Activated T-helper 2 cell treated with anti-CD3 and anti-CD28 coated beads, Interferon-gamma antibody, Interleukin-2, Interleukin-4, amounts not matched to agents 10 μg/mL and 5 μg/mL and 100 μg/mL, durations not matched to agents 14 hours and 24 hours and 36 hours (primary cell): ENCODE results near the gene PATL2. TPM values are rescaled to one million over a fixed set of nuclear protein-coding genes. Genes with fewer than 3 reads are reported as not detected.
"Not testable (repeated sequence)": the region's sequence is repeated elsewhere in the genome, so short reads cannot be mapped to it uniquely, and the experiment has no call there.

Source experiments
- DNase-seq: peaks from one replicate; pipeline ENCODE4 v3.0.0; 2021; ENCODE audit warnings: low spot score
- H3K27ac Mint-ChIP-seq: one replicate; pipeline ENCODE4 v1.8.0; 2021; ENCODE audit warnings: mixed read lengths
- H3K27me3 Mint-ChIP-seq: one replicate; pipeline ENCODE4 v1.8.0; 2021; ENCODE audit warnings: low read depth, mixed read lengths
- H3K36me3 Mint-ChIP-seq: one replicate; pipeline ENCODE4 v1.8.0; 2021; ENCODE audit warnings: low read depth, mixed read lengths
- H3K4me1 Mint-ChIP-seq: one replicate; pipeline ENCODE4 v1.8.0; 2021; ENCODE audit warnings: low read depth, mixed read lengths
- H3K4me3 Mint-ChIP-seq: one replicate; pipeline ENCODE4 v1.8.0; 2021; ENCODE audit warnings: low read depth, mild to moderate bottlenecking, moderate library complexity, mixed read lengths
- H3K9me3 Mint-ChIP-seq: one replicate; pipeline ENCODE4 v1.8.0; 2021; ENCODE audit warnings: mixed read lengths
- intact Hi-C: fragments of 100-400 bp; cut with micrococcal nuclease; formaldehyde crosslinking; loops from one replicate; pipeline ENCODE4 v1.15.1; 2023
- total RNA-seq: library from RNA; stranded (reverse); gene quantifications from 2 replicates; pipeline ENCODE4 v1.2.3, GENCODE V29; 2022

PATL2 gene
- total RNA-seq, 1 donor from 2014 or later, result 15.3 TPM

DNA sequence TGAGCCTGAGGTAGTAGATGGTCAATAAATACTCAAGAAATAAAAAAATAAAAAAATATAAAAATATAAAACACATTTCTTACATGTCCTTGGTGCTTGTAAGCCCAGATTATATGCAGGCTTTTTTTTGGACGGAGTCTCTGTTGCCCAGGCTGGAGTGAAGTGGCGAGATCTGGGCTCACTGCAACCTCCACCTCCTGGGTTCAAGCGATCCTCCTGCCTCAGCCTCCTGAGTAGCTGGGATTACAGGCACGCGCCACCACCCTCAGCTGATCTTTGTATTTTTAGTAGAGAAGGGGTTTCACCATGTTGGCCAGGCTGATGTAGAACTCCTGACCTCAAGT is 17.1 kb upstream of the PATL2 start:
- Mint-ChIP-seq H3K36me3 (peaks cover 32% of the 10 kb centered on the region), H3K4me1 (peaks cover 60% of the 10 kb centered on the region), H3K4me3 (peak overlapping the region; percentile 98), H3K27ac (peak overlapping the region; percentile 97)
- not testable (repeated sequence) for H3K27me3 Mint-ChIP-seq, DNase-seq, H3K9me3 Mint-ChIP-seq
- intact Hi-C loops, result loop anchor here (1.0 to 10.0 kb wide), 8 partner anchors 8 to 903 kb away; partner anchors contain the start of genes B2M, EIF3J, GOLM2 and MFAP1

DNA sequence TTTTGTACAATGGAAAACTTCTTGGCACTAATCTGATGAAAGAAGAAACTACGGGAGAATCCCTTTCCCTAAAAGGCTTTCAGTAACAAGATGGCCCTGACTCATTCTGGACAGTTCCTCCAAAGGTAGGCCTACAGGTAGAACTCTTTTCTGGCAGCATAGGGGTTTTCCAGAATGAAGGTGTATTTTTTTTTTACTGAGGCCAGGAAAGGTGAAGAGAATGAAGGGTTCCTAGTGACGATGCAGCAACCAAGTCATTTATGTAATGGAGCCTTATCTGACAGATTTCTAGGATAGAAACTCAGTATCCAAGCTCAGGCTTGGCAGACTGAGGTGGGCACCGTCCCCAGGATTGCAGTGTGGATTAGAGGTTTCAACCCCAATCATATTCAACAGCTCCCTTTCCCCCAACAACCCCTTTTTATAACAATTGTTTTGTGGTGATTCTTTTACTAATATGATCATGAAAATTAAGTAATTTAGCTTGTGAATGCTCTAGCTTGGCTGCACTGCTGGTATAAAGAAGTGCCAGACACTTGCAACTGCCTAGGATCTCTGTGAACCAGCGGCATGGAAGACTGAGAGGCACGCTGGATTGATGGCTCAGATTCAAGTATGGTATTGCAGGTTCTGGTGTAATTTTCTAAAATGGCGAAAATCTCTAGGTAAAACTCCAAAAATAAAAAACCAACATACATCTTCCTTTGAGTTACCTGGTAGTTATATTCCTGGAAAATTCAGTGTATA is 16.5 kb upstream of the PATL2 start:
- Mint-ChIP-seq H3K4me1 (peaks cover 60% of the 10 kb centered on the region), H3K4me3 (peak overlapping the region; percentile 53), H3K27ac (peak overlapping the region; percentile 97), H3K27me3 (no peaks in the 10 kb centered on the region), H3K9me3 (no peaks in the 10 kb centered on the region), H3K36me3 (peaks cover 32% of the 10 kb centered on the region)
- intact Hi-C loops, result loop anchor here (1.0 to 10.0 kb wide), 8 partner anchors 8 to 903 kb away; partner anchors contain the start of genes B2M, EIF3J, GOLM2 and MFAP1
- DNase-seq, result no peak

DNA sequence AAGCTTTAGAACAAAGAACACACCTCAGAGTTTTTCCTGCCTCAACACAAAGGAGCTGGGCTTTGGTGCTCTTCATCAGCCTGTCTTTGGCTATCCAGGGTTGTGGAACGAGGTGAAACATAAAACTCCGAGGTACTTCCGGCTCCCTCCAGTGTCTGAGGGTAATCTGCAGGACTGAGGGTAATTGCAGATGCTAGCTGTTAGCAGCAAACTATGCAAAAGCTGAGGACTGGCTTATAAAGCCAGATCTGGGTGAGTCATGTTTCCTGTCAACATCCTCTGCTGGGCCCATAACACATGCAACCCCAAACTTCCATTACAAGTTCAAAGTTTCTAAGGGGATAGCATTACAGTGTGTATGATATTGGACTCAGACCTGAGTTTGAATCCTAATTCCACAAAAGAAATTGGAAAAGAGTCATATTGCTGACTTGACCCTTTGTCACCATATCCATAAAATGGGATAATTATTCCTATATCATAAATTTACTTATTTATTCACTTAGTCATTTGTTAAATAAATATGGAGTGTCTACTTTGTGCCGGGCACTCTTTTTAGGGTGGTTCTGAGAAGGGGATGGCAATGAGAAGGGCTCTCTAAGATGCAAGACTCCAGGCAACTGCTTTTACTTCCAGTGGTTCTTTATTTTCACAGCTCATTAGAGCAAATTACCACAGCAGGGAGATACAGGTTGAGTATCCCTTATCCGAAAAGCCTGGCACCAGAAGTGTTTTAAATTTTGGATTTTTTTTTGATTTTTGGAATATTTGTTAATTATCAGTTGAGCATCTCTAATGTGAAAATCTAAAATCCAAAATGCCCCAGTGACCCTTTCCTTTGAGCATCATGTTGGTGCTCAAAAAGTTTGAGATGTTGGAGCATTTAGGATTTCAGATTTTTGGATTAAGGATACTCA is 15.7 kb upstream of the PATL2 start:
- Mint-ChIP-seq H3K4me3 (peak overlapping the region; percentile 85), H3K9me3 (no peaks in the 10 kb centered on the region), H3K27me3 (no peaks in the 10 kb centered on the region), H3K27ac (peak overlapping the region; percentile 97), H3K4me1 (peaks cover 55% of the 10 kb centered on the region), H3K36me3 (peaks cover 23% of the 10 kb centered on the region)
- intact Hi-C loops, result loop anchor here (1.0 to 10.0 kb wide), 5 partner anchors 64 to 902 kb away; partner anchors contain the start of genes EIF3J, GOLM2, MFAP1 and SPG11
- peak; percentile 82 for DNase-seq

DNA sequence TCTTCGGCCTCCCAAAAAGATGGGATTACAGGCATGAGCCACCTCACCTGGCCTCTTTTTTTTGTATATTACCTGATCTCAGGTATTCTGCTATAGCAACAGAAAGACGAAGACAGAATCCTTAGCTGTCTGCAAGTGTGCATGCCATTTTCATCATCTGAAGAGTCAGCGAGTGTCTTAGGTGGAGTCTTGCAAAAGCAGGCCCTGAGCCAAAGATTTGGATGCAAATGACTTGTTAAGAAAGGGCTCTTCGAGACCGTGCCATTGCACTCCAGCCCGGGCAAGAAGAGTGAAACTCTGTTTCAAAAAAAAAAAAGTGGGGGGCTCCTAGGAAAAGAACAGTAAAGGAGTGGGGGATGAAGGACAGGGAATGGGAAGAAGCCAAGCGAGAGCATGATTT is 15.0 kb upstream of the PATL2 start:
- H3K36me3 Mint-ChIP-seq, result peaks cover 18% of the 10 kb centered on the region
- H3K27ac Mint-ChIP-seq, result peak overlapping the region; percentile 97
- H3K27me3 Mint-ChIP-seq, result no peaks in the 10 kb centered on the region
- peak overlapping the region; percentile 85 for H3K4me3 Mint-ChIP-seq
- intact Hi-C loops, result loop anchor here (1.0 to 10.0 kb wide), 5 partner anchors 63 to 901 kb away; partner anchors contain the start of genes EIF3J, GOLM2, MFAP1 and SPG11
- peaks cover 53% of the 10 kb centered on the region for H3K4me1 Mint-ChIP-seq
- DNase-seq, result no peak
- no peaks in the 10 kb centered on the region for H3K9me3 Mint-ChIP-seq

DNA sequence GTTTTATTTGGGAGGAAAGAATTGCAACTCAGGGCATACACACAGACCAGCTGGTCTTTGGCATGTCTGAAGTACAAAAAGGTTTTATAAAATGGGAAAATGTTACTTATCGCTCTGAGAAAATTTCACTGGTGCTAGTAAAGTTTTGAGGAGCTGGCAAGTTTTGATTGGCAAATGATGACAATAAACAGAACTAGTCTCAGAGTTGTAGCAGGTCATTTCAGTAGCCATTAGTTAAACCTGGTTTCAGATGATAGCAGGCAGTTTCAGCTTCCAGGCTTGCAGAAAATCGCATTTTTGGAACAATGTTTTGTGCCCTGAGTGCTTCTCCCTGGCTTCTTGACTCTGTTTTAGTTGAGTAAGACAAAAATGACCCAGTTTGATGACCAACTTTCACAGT is 10.9 kb upstream of the PATL2 start:
- H3K27me3 Mint-ChIP-seq, result no peaks in the 10 kb centered on the region
- peak overlapping the region; percentile 49 for H3K27ac Mint-ChIP-seq
- intact Hi-C loops, result loop anchor here (10.0 kb wide), 2 partner anchors 437 to 897 kb away; partner anchors contain the start of genes GOLM2, MFAP1 and WDR76
- DNase-seq, result no peak
- no peaks in the 10 kb centered on the region for H3K9me3 Mint-ChIP-seq
- H3K4me1 Mint-ChIP-seq, result peaks cover 66% of the 10 kb centered on the region
- no peak overlapping the region for H3K4me3 Mint-ChIP-seq
- H3K36me3 Mint-ChIP-seq, result peaks cover 35% of the 10 kb centered on the region

DNA sequence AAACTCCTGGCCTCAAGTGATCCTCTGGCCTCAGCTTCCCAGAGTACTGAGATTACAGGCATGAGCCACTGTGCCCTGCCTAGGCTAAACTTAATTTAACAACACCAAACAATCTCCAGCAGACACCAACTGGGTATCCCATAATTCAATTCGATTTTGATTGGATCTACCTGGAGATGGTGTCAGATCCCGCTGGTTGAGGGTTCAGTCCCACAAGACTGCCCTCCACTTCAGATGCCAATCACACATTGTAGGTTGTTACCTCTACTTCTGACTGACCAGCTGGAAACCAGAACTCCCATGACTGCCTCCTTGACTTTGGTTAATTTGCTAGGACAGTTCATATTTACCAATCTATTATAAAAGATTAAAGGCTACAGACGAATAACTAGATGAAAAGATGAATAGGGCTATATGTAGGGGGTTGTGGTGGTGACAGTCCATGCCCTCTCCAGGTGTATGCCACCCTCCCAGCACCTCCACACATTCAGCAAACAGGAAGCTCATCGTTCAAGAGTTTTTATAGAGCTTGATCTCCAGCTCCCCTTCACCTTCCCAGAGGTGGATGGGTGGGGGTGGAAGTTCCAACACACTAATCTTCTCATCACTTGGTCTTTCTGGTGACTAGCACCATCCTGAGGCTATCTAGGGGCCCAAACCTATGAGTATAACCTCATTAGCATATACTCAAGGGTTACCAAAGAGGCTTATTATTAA is 9.5 kb upstream of the PATL2 start:
- no peak for DNase-seq
- no peaks in the 10 kb centered on the region for H3K9me3 Mint-ChIP-seq
- peaks cover 49% of the 10 kb centered on the region for H3K36me3 Mint-ChIP-seq
- intact Hi-C loops, result loop anchor here (10.0 kb wide), 2 partner anchors 436 to 896 kb away; partner anchors contain the start of genes GOLM2, MFAP1 and WDR76
- no peak overlapping the region for H3K4me3 Mint-ChIP-seq
- H3K27me3 Mint-ChIP-seq, result no peaks in the 10 kb centered on the region
- peaks cover 74% of the 10 kb centered on the region for H3K4me1 Mint-ChIP-seq
- H3K27ac Mint-ChIP-seq, result peak overlapping the region; percentile 94

DNA sequence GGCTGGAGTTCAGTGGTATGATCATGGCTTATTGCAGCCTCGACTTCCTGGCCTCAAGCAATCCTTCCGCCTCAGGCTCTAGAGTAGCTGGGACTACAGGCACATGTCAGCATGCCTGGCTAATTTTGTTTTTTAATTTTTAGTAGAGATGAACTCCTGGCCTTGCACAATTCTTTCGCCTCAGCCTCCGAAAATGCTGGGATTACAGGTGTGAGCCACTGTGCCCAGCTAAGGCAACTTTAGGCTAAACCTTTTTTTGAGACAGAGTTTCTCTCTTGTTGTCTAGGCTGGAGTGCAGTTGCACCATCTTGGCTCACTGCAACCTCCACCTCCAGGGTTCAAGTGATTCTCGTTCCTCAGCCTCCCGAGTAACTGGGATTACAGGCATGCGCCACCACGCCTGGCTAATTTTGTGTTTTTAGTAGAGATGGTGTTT is 8.9 kb upstream of the PATL2 start:
- DNase-seq, H3K9me3 Mint-ChIP-seq, H3K4me3 Mint-ChIP-seq, H3K27me3 Mint-ChIP-seq: not testable (repeated sequence)
- Mint-ChIP-seq H3K4me1 (peaks cover 75% of the 10 kb centered on the region), H3K27ac (peak overlapping the region; percentile 94), H3K36me3 (peaks cover 55% of the 10 kb centered on the region)
- intact Hi-C loops, result loop anchor here (1.0 to 10.0 kb wide), 5 partner anchors 8 to 895 kb away; partner anchors contain the start of genes B2M, GOLM2, MFAP1 and PATL2

DNA sequence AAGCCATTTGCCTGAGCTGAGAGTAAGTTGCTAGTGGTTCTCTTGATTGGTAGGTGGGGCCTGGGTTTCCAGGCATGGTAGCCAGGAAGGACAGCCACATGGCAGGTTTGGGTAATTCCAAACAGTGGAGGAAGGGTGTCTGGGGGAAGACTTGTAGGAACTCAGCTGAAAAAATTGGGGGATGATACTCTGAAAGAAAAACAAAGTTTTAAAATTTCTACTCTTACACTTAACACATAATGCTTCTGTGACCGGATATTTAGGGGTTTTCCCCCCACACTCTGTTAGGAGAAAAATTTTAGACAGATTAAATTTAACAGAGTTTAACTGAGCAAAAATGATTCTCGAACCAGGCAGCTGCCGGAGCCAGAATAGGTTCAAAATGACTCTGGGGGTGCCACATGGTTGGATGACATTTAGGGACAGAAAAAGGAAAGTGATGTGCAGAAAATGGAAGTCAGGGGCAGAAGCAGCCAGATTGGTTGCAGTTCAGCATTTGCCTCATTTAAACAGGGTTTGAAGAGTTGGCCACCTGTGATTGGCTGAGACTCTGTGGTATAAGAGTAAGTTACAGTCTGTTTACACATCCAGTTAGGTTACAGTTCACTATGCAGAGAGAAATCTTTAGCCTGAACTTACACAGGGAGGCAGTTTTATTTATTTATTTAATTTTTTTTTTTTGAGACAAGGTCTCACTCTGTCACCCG is 8.3 kb upstream of the PATL2 start:
- Mint-ChIP-seq H3K36me3 (peaks cover 60% of the 10 kb centered on the region), H3K27ac (peak overlapping the region; percentile 94), H3K9me3 (no peaks in the 10 kb centered on the region), H3K27me3 (no peaks in the 10 kb centered on the region), H3K4me3 (peak overlapping the region; percentile 39), H3K4me1 (peaks cover 73% of the 10 kb centered on the region)
- intact Hi-C loops, result loop anchor here (1.0 to 2.0 kb wide), 3 partner anchors 8 to 15 kb away; partner anchors contain the start of genes B2M and PATL2
- peak; percentile 64 for DNase-seq

DNA sequence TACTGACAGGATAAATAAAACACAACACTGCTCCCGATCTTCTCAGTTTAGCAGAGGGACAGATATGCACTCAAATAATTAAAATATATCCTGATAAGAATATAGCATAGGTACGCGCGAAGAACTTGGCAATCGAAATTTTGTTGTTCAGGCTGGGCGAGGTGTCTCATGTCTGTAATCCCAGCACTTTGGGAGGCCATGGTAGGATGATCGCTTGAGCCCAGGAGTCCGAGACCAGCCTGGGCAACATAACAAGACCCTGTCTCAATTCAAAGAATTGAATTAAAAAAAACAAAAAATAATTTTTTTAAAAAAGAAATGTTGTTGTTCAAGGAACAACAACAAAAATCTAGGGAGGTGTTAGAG is 7.8 kb upstream of the PATL2 start:
- intact Hi-C loops, result loop anchor here (1.0 to 2.0 kb wide), 3 partner anchors 8 to 16 kb away; partner anchors contain the start of genes B2M and PATL2
- Mint-ChIP-seq H3K4me3 (peak overlapping the region; percentile 41), H3K27me3 (no peaks in the 10 kb centered on the region), H3K4me1 (peaks cover 70% of the 10 kb centered on the region), H3K36me3 (peaks cover 66% of the 10 kb centered on the region), H3K27ac (peak overlapping the region; percentile 94), H3K9me3 (no peaks in the 10 kb centered on the region)
- no peak for DNase-seq

DNA sequence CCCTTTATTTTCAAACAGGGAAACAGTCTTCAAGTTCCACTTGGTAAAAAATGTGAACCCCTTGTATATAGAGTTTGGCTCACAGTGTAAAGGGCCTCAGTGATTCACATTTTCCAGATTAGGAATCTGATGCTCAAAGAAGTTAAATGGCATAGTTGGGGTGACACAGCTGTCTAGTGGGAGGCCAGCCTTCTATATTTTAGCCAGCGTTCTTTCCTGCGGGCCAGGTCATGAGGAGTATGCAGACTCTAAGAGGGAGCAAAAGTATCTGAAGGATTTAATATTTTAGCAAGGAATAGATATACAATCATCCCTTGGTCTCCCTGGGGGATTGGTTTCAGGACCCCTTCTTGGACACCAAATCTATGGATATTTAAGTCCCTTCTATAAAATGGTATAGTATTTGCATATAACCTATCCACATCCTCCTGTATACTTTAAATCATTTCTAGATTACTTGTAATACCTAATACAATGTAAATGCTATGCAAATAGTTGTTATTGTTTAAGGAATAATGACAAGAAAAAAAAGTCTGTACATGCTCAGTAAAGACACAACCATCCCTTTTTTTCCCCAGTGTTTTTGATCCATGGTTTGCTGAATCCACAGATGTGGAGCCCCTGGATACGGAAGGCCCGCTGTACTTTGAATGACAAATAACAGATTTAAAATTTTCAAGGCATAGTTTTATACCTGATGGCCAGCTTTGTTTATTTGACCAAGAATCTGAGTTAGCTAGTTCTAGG is 7.2 kb upstream of the PATL2 start:
- no peaks in the 10 kb centered on the region for H3K9me3 Mint-ChIP-seq
- H3K4me1 Mint-ChIP-seq, result peaks cover 67% of the 10 kb centered on the region
- peak overlapping the region; percentile 94 for H3K27ac Mint-ChIP-seq
- H3K36me3 Mint-ChIP-seq, result peaks cover 71% of the 10 kb centered on the region
- intact Hi-C loops, result loop anchor here (2.0 kb wide), 1 partner anchor 16 kb away; no protein-coding TSS in a partner anchor
- no peaks in the 10 kb centered on the region for H3K27me3 Mint-ChIP-seq
- peak overlapping the region; percentile 98 for H3K4me3 Mint-ChIP-seq
- no peak for DNase-seq

DNA sequence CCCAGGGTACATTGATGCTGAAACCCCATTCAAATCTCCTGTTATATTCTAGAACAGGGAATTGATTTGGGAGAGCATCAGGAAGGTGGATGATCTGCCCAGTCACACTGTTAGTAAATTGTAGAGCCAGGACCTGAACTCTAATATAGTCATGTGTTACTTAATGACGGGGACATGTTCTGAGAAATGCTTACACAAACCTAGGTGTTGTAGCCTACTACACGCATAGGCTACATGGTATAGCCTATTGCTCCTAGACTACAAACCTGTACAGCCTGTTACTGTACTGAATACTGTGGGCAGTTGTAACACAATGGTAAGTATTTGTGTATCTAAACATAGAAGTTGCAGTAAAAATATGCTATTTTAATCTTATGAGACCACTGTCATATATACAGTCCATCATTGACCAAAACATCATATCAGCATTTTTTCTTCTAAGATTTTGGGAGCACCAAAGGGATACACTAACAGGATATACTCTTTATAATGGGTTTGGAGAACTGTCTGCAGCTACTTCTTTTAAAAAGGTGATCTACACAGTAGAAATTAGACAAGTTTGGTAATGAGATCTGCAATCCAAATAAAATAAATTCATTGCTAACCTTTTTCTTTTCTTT is 6.0 kb upstream of the PATL2 start:
- intact Hi-C loops, result no loop called here
- peaks cover 67% of the 10 kb centered on the region for H3K4me1 Mint-ChIP-seq
- peak overlapping the region; percentile 98 for H3K4me3 Mint-ChIP-seq
- no peak for DNase-seq
- H3K27me3 Mint-ChIP-seq, result no peaks in the 10 kb centered on the region
- H3K27ac Mint-ChIP-seq, result peak overlapping the region; percentile 94
- H3K36me3 Mint-ChIP-seq, result peaks cover 84% of the 10 kb centered on the region
- no peaks in the 10 kb centered on the region for H3K9me3 Mint-ChIP-seq
